DND-41 (cell line): Measurements from ENCODE around the gene AP2A1.

Source experiments
- ATAC-seq: fragments of 200-7000 bp; cut with Tn5 transposase; 3 replicates; pipeline ENCODE4 v1.9.1; 2021; ENCODE audit warnings: low read depth; ENCODE audit not compliant: insufficient read depth
- DNase-seq: peaks from one replicate; pipeline ENCODE4 v3.0.0-alpha.2; 2020
- H2AFZ ChIP-seq: 2 replicates; pipeline ENCODE4 v1.6.0; 2012; ENCODE audit warnings: low read depth, low read length
- H3K27ac ChIP-seq: 2 replicates; pipeline ENCODE4 v1.5.1; 2012; ENCODE audit warnings: low read length, inconsistent platforms
- H3K27me3 ChIP-seq: fragments of 200-600 bp; sonication (generic); 2 replicates; pipeline ENCODE4 v1.6.0; 2012; ENCODE audit warnings: low read length, mild to moderate bottlenecking, inconsistent platforms; ENCODE audit not compliant: insufficient read depth, poor library complexity
- H3K36me3 ChIP-seq: 2 replicates; pipeline ENCODE4 v1.5.1; 2012; ENCODE audit warnings: low read length, inconsistent platforms; ENCODE audit not compliant: insufficient read depth
- H3K4me1 ChIP-seq: 2 replicates; pipeline ENCODE4 v1.5.1; 2012; ENCODE audit warnings: mild to moderate bottlenecking, low read length; ENCODE audit not compliant: insufficient read depth
- H3K4me2 ChIP-seq: 2 replicates; pipeline ENCODE4 v1.6.0; 2012; ENCODE audit warnings: mild to moderate bottlenecking, moderate library complexity, low read length, inconsistent platforms; ENCODE audit not compliant: insufficient read depth
- H3K4me3 ChIP-seq, 2 experiments: fragments of 200-600 bp in 1 of 2; shearing (Covaris generic) in 1 of 2; 2 replicates each; pipeline ENCODE4 v1.5.1; 2012 to 2016; ENCODE audit warnings: inconsistent platforms in 2 of 2, low read length in 2 of 2, mild to moderate bottlenecking in 2 of 2, low read depth in 1 of 2, moderate library complexity in 1 of 2
- H3K79me2 ChIP-seq: 2 replicates; pipeline ENCODE4 v1.6.0; 2012; ENCODE audit warnings: low read length, inconsistent platforms; ENCODE audit not compliant: insufficient read depth
- H3K9ac ChIP-seq: 2 replicates; pipeline ENCODE4 v1.6.0; 2012; ENCODE audit warnings: low read depth, mild to moderate bottlenecking, inconsistent platforms, low read length, moderate library complexity
- H3K9me3 ChIP-seq: 2 replicates; pipeline ENCODE4 v1.5.1; 2012; ENCODE audit warnings: low read length, moderate library complexity, mild to moderate bottlenecking, inconsistent platforms; ENCODE audit not compliant: insufficient read depth, severe bottlenecking
- H4K20me1 ChIP-seq: 2 replicates; pipeline ENCODE4 v1.6.0; 2012; ENCODE audit warnings: low read length; ENCODE audit not compliant: insufficient read depth
- CTCF ChIP-seq: IDR thresholded peaks from 2 replicates; pipeline ENCODE4 v1.5.1; 2012; ENCODE audit warnings: borderline replicate concordance, low read length, moderate library complexity, mild to moderate bottlenecking; ENCODE audit not compliant: poor library complexity, severe bottlenecking; ENCODE audit errors: extremely low read depth
- EZH2 ChIP-seq: IDR thresholded peaks from 3 replicates; pipeline ENCODE4 v1.6.1; 2012; ENCODE audit warnings: borderline replicate concordance, low read depth, mild to moderate bottlenecking, moderate library complexity, low read length, inconsistent platforms; ENCODE audit not compliant: severe bottlenecking

Gene AP2A1

GRCh38 chr19:49830766-49831165, 64.0 kb downstream of the AP2A1 start:
- H3K4me2 ChIP-seq, result no peak overlapping the region
- DNase-seq (no peak), ATAC-seq (no peak)
- peaks cover 20% of the 10 kb centered on the region for H4K20me1 ChIP-seq
- H3K36me3 ChIP-seq, result peaks cover 85% of the 10 kb centered on the region
- no peaks in the 10 kb centered on the region for H3K27me3 ChIP-seq
- no peak overlapping the region for H3K27ac ChIP-seq
- TF ChIP-seq EZH2 (no peak), CTCF (no peak)
- no peak overlapping the region for H2AFZ ChIP-seq
- peaks cover 3% of the 10 kb centered on the region; the same call in 1 of the 2 replicates for H3K4me1 ChIP-seq
- peaks cover 19% of the 10 kb centered on the region for H3K79me2 ChIP-seq
- no peak overlapping the region for H3K4me3 ChIP-seq
- no peaks in the 10 kb centered on the region for H3K9me3 ChIP-seq
- H3K9ac ChIP-seq, result no peak overlapping the region

GRCh38 chr19:49831592-49831991, 64.8 kb downstream of the AP2A1 start:
- Histone ChIP-seq H3K4me2 (no peak overlapping the region), H3K4me1 (peaks cover 3% of the 10 kb centered on the region; the same call in 1 of the 2 replicates)
- no peak for ATAC-seq

GRCh38 chr19:49832556-49832955, 65.8 kb downstream of the AP2A1 start:
- H3K9me3 ChIP-seq, result no peaks in the 10 kb centered on the region
- peaks cover 3% of the 10 kb centered on the region; the same call in 1 of the 2 replicates for H3K4me1 ChIP-seq
- no peak overlapping the region for H3K4me3 ChIP-seq
- H2AFZ ChIP-seq, result no peak overlapping the region
- no peak overlapping the region for H3K4me2 ChIP-seq
- peaks cover 2% of the 10 kb centered on the region for H3K79me2 ChIP-seq
- H3K27ac ChIP-seq, result peak overlapping the region; percentile 50; the same call in 1 of the 2 replicates
- no peaks in the 10 kb centered on the region for H3K27me3 ChIP-seq
- DNase-seq, result no peak
- peaks cover 89% of the 10 kb centered on the region for H3K36me3 ChIP-seq
- H4K20me1 ChIP-seq, result peaks cover 10% of the 10 kb centered on the region; the same call in 1 of the 2 replicates
- TF ChIP-seq CTCF (no peak), EZH2 (no peak)
- ATAC-seq, result peak; percentile 70
- H3K9ac ChIP-seq, result no peak overlapping the region

More at GRCh38 chr19:49831592-49831991, 64.8 kb downstream of the AP2A1 start:
- H3K9ac ChIP-seq, result no peak overlapping the region
- H3K9me3 ChIP-seq, result no peaks in the 10 kb centered on the region
- H3K27me3 ChIP-seq, result no peaks in the 10 kb centered on the region
- H3K4me3 ChIP-seq, result no peak overlapping the region
- H3K27ac ChIP-seq, result no peak overlapping the region
- peaks cover 11% of the 10 kb centered on the region for H3K79me2 ChIP-seq
- H4K20me1 ChIP-seq, result peaks cover 15% of the 10 kb centered on the region
- no peak overlapping the region for H2AFZ ChIP-seq
- H3K36me3 ChIP-seq, result peaks cover 89% of the 10 kb centered on the region
- no peak for DNase-seq
- TF ChIP-seq EZH2 (no peak), CTCF (no peak)

- H3K27ac ChIP-seq, result no peak overlapping the region
- H3K4me3 ChIP-seq, result no peak overlapping the region
- H3K9me3 ChIP-seq, result no peaks in the 10 kb centered on the region
- no peak overlapping the region for H2AFZ ChIP-seq
- no peak overlapping the region for H3K9ac ChIP-seq
- H3K4me2 ChIP-seq, result no peak overlapping the region
- H3K79me2 ChIP-seq, result no peaks in the 10 kb centered on the region
- H3K36me3 ChIP-seq, result peaks cover 93% of the 10 kb centered on the region
- DNase-seq, result no peak
- ATAC-seq, result no peak
- peaks cover 5% of the 10 kb centered on the region; the same call in 1 of the 2 replicates for H4K20me1 ChIP-seq
- H3K4me1 ChIP-seq, result peaks cover 3% of the 10 kb centered on the region; the same call in 1 of the 2 replicates
- TF ChIP-seq CTCF, result no peak
- TF ChIP-seq EZH2, result no peak
- H3K27me3 ChIP-seq, result no peaks in the 10 kb centered on the region
These were observed 66.8 kb downstream of the AP2A1 start for GRCh38 chr19:49833599-49833998.
